Body of pancreas (tissue), 4 donors: ENCODE measurements around the gene TMEM79.

Experiments
- POLR2A ChIP-seq, 3 donors: fragments of 450-650 bp; IDR thresholded peaks; one replicate each; pipeline ENCODE4 v1.6.1; 2016; ENCODE audit warnings: antibody characterized with exemption in 3 of 3, mild to moderate bottlenecking in 2 of 3
- TF ChIP-seq, protein P1 (sequence below), 7 experiments: fragments of 450-650 bp in 4 of 7; fragments of 200-600 bp in 3 of 7; sonication (generic) in 3 of 7; IDR thresholded peaks; one replicate each; pipeline ENCODE4 v1.5.1; 2016 to 2019; ENCODE audit warnings: antibody characterized with exemption in 7 of 7

DNA sequence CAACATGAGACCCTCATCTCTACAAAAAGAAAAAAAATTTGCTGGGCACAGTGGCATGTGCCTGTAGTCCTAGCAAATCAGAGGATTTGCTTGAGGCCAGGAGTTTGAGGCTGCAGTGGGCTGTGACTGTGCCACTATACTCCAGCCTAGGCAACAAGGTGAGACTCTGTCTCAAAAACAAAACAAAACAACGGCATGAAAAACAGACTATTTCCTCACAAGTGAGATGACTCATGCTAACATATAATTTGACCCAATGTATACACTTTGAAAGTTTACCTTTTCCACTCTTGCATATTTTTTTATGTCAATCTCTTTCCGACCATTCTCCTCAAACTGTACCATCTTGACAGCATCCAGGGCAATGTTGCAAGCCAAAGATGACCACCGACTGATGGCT, 36.4 kb downstream of the TMEM79 start:
- TF ChIP-seq, protein P1, sequence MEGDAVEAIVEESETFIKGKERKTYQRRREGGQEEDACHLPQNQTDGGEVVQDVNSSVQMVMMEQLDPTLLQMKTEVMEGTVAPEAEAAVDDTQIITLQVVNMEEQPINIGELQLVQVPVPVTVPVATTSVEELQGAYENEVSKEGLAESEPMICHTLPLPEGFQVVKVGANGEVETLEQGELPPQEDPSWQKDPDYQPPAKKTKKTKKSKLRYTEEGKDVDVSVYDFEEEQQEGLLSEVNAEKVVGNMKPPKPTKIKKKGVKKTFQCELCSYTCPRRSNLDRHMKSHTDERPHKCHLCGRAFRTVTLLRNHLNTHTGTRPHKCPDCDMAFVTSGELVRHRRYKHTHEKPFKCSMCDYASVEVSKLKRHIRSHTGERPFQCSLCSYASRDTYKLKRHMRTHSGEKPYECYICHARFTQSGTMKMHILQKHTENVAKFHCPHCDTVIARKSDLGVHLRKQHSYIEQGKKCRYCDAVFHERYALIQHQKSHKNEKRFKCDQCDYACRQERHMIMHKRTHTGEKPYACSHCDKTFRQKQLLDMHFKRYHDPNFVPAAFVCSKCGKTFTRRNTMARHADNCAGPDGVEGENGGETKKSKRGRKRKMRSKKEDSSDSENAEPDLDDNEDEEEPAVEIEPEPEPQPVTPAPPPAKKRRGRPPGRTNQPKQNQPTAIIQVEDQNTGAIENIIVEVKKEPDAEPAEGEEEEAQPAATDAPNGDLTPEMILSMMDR (IDR thresholded peaks at IDR 0.05), result no peak
- TF ChIP-seq POLR2A (IDR thresholded peaks at IDR 0.05), result no peak
